ENCODE data around the gene MGAT1.
"Not testable (repeated sequence)": the region's sequence is repeated elsewhere in the genome, so short reads cannot be mapped to it uniquely, and the experiment has no call there.

The MGAT1 gene

GRCh38 chr5:180792287-180792964 is 10.2 kb downstream of the MGAT1 start:
- H3K36me3 ChIP-seq (ENCODE audit: control insufficient read depth, insufficient read depth, low read length), result peaks cover 9% of the 10 kb centered on the region
- no peaks in the 10 kb centered on the region for H3K9me3 ChIP-seq (ENCODE audit: control insufficient read depth, insufficient read depth, low read length)
- peaks cover 6% of the 10 kb centered on the region for H3K4me1 ChIP-seq (ENCODE audit: control insufficient read depth, insufficient read depth, low read length)
- WGBS (ENCODE audit: insufficient coverage, insufficient read length), result no CpG with 5 or more reads among the region's 60 CpGs
- no peak for DNase-seq (ENCODE audit: low read depth, low spot score)
- H3K4me3 ChIP-seq (ENCODE audit: low read length), result no peak overlapping the region
- H3K27ac ChIP-seq (ENCODE audit: low read length), result no peak overlapping the region
- H3K27me3 ChIP-seq (ENCODE audit: control insufficient read depth, insufficient read depth, low read length), result no peaks in the 10 kb centered on the region

- no peak for DNase-seq (ENCODE audit: low read depth, low spot score)
- Histone ChIP-seq H3K4me1 (ENCODE audit: control insufficient read depth, insufficient read depth, low read length) (peaks cover 10% of the 10 kb centered on the region), H3K9me3 (ENCODE audit: control insufficient read depth, insufficient read depth, low read length) (no peaks in the 10 kb centered on the region), H3K27ac (ENCODE audit: low read length) (no peak overlapping the region), H3K4me3 (ENCODE audit: low read length) (no peak overlapping the region), H3K27me3 (ENCODE audit: control insufficient read depth, insufficient read depth, low read length) (no peaks in the 10 kb centered on the region), H3K36me3 (ENCODE audit: control insufficient read depth, insufficient read depth, low read length) (peaks cover 9% of the 10 kb centered on the region)
- WGBS (ENCODE audit: insufficient coverage, insufficient read length), result no CpG with 5 or more reads among the region's 31 CpGs
Measured at GRCh38 chr5:180791611-180792213, 10.9 kb downstream of the MGAT1 start.

DNA sequence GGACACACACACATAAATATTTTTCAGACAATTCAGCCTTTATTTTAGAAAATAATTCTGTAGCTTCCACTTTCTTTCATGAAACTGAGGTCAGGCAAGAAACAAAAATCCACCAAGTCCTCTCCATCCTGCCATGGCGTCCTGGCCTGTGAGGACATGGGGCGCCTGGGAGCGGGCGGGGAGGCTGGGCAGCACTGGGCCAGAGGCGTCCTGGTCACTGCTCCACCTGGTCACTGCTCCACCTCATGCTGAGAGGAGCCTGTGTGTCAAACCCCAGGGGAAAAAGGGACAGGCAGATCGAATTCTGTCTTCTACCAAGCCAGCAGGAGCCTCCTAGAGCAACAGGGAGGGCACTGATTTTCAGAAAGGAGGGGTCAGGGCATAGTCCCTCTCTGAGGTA is 12.1 kb downstream of the MGAT1 start:
- Histone ChIP-seq H3K4me3 (ENCODE audit: low read length) (no peak overlapping the region), H3K4me1 (ENCODE audit: control insufficient read depth, insufficient read depth, low read length) (peaks cover 11% of the 10 kb centered on the region), H3K27ac (ENCODE audit: low read length) (no peak overlapping the region), H3K27me3 (ENCODE audit: control insufficient read depth, insufficient read depth, low read length) (no peaks in the 10 kb centered on the region), H3K9me3 (ENCODE audit: control insufficient read depth, insufficient read depth, low read length) (no peaks in the 10 kb centered on the region), H3K36me3 (ENCODE audit: control insufficient read depth, insufficient read depth, low read length) (peaks cover 9% of the 10 kb centered on the region)
- WGBS (ENCODE audit: insufficient coverage, insufficient read length), result no CpG with 5 or more reads among the region's 6 CpGs
- DNase-seq (ENCODE audit: low read depth, low spot score), result no peak

- no peaks in the 10 kb centered on the region for H3K27me3 ChIP-seq (ENCODE audit: control insufficient read depth, insufficient read depth, low read length)
- no peak overlapping the region for H3K4me3 ChIP-seq (ENCODE audit: low read length)
- peaks cover 9% of the 10 kb centered on the region for H3K36me3 ChIP-seq (ENCODE audit: control insufficient read depth, insufficient read depth, low read length)
- DNase-seq (ENCODE audit: low read depth, low spot score), result no peak
- no peak overlapping the region for H3K27ac ChIP-seq (ENCODE audit: low read length)
- peaks cover 14% of the 10 kb centered on the region for H3K4me1 ChIP-seq (ENCODE audit: control insufficient read depth, insufficient read depth, low read length)
- no CpG with 5 or more reads among the region's 8 CpGs for WGBS (ENCODE audit: insufficient coverage, insufficient read length)
- H3K9me3 ChIP-seq (ENCODE audit: control insufficient read depth, insufficient read depth, low read length), result no peaks in the 10 kb centered on the region
Measured at GRCh38 chr5:180790020-180790419, 12.6 kb downstream of the MGAT1 start.

DNA sequence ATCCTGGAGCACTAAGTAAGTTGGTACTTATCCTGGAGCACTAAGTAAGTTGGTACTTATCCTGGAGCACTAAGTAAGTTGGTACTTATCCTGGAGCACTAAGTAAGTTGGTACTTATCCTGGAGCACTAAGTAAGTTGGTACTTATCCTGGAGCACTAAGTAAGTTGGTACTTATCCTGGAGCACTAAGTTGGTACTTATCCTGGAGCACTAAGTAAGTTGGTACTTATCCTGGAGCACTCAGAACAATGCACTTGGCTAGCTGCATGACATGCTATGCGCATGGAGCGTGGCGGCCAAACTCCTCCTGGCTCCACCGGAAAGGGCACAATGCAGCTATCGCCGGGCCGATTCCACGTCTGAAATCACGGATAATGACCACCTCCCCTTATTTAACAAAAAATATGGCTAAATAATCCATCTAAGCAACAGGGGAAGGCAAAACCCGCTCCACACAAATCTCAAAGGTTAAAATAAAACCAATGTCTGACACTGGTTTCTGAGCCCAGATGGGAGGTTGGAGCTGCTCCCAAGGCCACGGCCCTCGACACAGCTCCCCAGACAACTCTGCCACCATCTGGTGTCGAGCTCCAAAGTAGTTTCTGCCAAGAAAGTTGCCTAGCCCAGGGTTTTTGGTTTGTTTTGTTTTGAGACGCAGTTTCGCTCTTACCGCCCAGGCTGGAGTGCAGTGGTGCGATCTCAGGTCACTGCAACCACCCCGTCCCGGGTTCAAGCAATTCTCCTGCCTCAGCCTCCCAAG is 13.8 kb downstream of the MGAT1 start:
- DNase-seq (ENCODE audit: low read depth, low spot score); H3K27ac ChIP-seq (ENCODE audit: low read length); H3K27me3 ChIP-seq (ENCODE audit: control insufficient read depth, insufficient read depth, low read length); H3K9me3 ChIP-seq (ENCODE audit: control insufficient read depth, insufficient read depth, low read length); H3K36me3 ChIP-seq (ENCODE audit: control insufficient read depth, insufficient read depth, low read length); H3K4me3 ChIP-seq (ENCODE audit: low read length): not testable (repeated sequence)
- peaks cover 14% of the 10 kb centered on the region for H3K4me1 ChIP-seq (ENCODE audit: control insufficient read depth, insufficient read depth, low read length)
- WGBS (ENCODE audit: insufficient coverage, insufficient read length), result no CpG with 5 or more reads among the region's 19 CpGs

DNA sequence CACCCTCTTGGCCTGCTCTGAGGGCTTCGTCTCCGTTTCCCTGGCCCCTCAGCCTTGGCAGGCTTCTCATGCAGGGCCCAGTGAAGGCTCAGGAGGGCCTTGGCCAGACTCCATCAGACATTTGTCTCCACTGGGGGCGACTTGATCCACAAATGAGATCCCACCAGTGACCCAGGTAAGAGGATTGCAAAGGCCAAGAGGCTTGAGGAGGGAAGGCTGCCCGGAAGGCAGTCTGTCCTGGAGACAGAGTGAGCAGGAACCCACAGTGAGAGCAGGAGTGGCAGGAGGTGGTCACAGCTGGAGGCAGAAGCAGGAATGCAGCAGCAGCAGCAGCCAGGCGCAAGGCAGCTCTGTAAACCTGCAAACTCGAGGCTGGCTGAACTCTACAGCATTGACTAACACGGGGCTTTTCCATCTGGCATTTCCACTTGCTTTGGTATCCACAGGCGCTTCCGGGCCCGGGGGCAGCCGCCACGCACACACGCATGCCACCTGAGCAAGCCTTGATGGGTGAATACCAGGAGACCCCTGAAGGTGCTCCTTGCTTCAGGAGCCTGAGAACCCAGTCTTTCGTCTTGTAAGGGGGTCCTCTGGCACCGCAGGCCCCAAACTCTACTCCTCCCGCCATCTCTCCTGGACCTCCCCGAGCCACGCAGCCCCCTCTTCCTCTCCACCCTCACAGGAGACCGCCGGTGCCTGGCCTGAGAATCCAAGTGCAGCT is 14.7 kb downstream of the MGAT1 start:
- no CpG with 5 or more reads among the region's 20 CpGs for WGBS (ENCODE audit: insufficient coverage, insufficient read length)
- Histone ChIP-seq H3K27ac (ENCODE audit: low read length) (no peak overlapping the region), H3K36me3 (ENCODE audit: control insufficient read depth, insufficient read depth, low read length) (peaks cover 9% of the 10 kb centered on the region), H3K9me3 (ENCODE audit: control insufficient read depth, insufficient read depth, low read length) (no peaks in the 10 kb centered on the region), H3K4me3 (ENCODE audit: low read length) (no peak overlapping the region), H3K4me1 (ENCODE audit: control insufficient read depth, insufficient read depth, low read length) (peaks cover 14% of the 10 kb centered on the region), H3K27me3 (ENCODE audit: control insufficient read depth, insufficient read depth, low read length) (no peaks in the 10 kb centered on the region)
- DNase-seq (ENCODE audit: low read depth, low spot score), result no peak

GRCh38 chr5:180786531-180787398 is 15.8 kb downstream of the MGAT1 start:
- Histone ChIP-seq H3K27ac (ENCODE audit: low read length) (no peak overlapping the region), H3K4me3 (ENCODE audit: low read length) (no peak overlapping the region), H3K9me3 (ENCODE audit: control insufficient read depth, insufficient read depth, low read length) (no peaks in the 10 kb centered on the region), H3K4me1 (ENCODE audit: control insufficient read depth, insufficient read depth, low read length) (peaks cover 14% of the 10 kb centered on the region), H3K27me3 (ENCODE audit: control insufficient read depth, insufficient read depth, low read length) (no peaks in the 10 kb centered on the region), H3K36me3 (ENCODE audit: control insufficient read depth, insufficient read depth, low read length) (0 out of 2 replicates have a peak, but pooled peaks cover 3% of the 10 kb centered on the region)
- WGBS (ENCODE audit: insufficient coverage, insufficient read length), result no CpG with 5 or more reads among the region's 21 CpGs
- DNase-seq (ENCODE audit: low read depth, low spot score), result no peak

- Histone ChIP-seq H3K27ac (ENCODE audit: low read length) (no peak overlapping the region), H3K4me1 (ENCODE audit: control insufficient read depth, insufficient read depth, low read length) (peaks cover 14% of the 10 kb centered on the region), H3K27me3 (ENCODE audit: control insufficient read depth, insufficient read depth, low read length) (no peaks in the 10 kb centered on the region), H3K9me3 (ENCODE audit: control insufficient read depth, insufficient read depth, low read length) (no peaks in the 10 kb centered on the region), H3K36me3 (ENCODE audit: control insufficient read depth, insufficient read depth, low read length) (no peaks in the 10 kb centered on the region), H3K4me3 (ENCODE audit: low read length) (no peak overlapping the region)
- no peak for DNase-seq (ENCODE audit: low read depth, low spot score)
- no CpG with 5 or more reads among the region's 5 CpGs for WGBS (ENCODE audit: insufficient coverage, insufficient read length)
Measured at GRCh38 chr5:180785794-180786221, 16.8 kb downstream of the MGAT1 start.

DNA sequence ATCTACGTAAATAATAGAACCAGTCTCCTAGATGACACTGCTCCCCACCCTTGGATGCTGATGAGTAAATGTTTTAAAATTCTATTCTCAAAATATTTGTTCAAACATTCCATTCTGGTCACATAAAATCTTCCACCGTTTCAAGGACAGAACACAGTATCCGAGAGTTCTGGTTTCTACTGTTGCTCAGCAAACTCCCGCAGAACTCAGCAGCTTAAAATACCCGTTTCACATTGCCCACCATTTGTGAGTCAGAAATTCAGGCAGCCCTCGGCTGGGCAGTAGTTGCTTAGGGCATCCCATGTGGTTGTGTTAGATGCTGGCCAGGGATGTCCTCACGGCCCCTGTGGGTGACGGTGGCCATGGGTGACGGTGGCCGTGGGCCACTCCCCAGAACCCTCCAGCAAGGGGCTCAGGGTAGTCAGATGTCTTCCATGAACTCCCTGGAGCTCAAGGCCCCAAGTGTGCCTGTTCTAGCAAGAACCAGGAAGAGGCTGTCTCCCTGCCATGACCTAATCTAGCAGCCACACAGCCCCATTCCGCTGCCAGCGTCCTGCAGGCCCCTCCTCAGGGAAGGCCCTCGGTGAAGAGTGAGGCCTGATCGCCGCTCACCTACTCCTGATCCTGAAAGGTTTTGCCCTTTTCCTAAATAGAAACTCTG is 17.4 kb downstream of the MGAT1 start:
- Histone ChIP-seq H3K9me3 (ENCODE audit: control insufficient read depth, insufficient read depth, low read length) (no peaks in the 10 kb centered on the region), H3K4me1 (ENCODE audit: control insufficient read depth, insufficient read depth, low read length) (peaks cover 14% of the 10 kb centered on the region), H3K27me3 (ENCODE audit: control insufficient read depth, insufficient read depth, low read length) (no peaks in the 10 kb centered on the region), H3K4me3 (ENCODE audit: low read length) (no peak overlapping the region), H3K36me3 (ENCODE audit: control insufficient read depth, insufficient read depth, low read length) (no peaks in the 10 kb centered on the region), H3K27ac (ENCODE audit: low read length) (no peak overlapping the region)
- no CpG with 5 or more reads among the region's 15 CpGs for WGBS (ENCODE audit: insufficient coverage, insufficient read length)
- DNase-seq (ENCODE audit: low read depth, low spot score), result no peak

Measured in iPS DF 6.9 (cell line).